Measurements from ENCODE around the gene RBM19.
A peak's percentile ranks its signal among the peaks of the same experiment; 100 is the strongest.

RBM19 gene

DNA sequence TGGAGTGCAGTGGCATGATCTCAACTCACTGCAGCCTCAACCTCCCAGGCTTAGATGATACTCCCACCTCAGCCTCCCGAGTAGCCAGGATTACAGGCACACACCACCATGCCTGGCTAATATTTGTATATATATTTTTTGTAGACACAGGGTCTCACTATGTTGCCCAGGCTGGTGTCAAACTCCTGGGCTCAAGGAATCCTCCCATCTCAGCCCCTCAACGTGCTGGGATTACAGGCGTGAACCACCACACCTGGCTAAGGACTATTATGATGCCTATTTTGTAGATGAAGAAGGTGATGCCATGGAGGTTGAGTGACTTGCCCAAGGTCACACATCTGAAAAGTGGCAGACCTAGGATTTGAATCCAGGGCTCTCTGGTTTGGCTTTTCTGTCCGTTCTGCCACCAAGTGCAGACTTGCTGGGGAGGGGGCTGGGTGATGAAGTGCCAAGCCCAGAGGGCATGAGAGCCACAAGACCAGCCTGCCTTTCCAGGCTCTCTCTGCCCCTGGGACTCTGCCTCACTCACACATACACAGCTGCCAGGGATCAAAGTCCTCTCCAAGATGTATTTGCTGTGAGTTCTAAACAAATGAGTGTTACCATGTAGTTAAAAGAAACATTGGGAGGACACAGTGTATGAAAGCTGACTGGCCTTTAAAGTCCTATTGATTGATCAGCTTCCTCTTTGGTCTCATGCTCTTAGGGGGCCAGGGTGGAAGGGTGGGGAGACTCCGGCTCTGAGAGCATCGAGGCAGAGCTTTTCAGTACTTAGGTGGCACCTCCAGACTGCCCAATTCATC lies 21.3 kb upstream of the RBM19 start:
- no peak for TF ChIP-seq CTCF (IDR thresholded peaks at IDR 0.05; ENCODE audit: insufficient read depth, low read depth, low read length, missing control alignments)
- no peak overlapping the region for H3K4me3 ChIP-seq (ENCODE audit: low read length)
- DNase-seq (ENCODE audit: low read depth), result no peak

- no peak for TF ChIP-seq CTCF (IDR thresholded peaks at IDR 0.05; ENCODE audit: insufficient read depth, low read depth, low read length, missing control alignments)
- no peak for DNase-seq (ENCODE audit: low read depth)
- H3K4me3 ChIP-seq (ENCODE audit: low read length), result no peak overlapping the region
These were observed 18.3 kb upstream of the RBM19 start for GRCh38 chr12:113984464-113984863.

DNA sequence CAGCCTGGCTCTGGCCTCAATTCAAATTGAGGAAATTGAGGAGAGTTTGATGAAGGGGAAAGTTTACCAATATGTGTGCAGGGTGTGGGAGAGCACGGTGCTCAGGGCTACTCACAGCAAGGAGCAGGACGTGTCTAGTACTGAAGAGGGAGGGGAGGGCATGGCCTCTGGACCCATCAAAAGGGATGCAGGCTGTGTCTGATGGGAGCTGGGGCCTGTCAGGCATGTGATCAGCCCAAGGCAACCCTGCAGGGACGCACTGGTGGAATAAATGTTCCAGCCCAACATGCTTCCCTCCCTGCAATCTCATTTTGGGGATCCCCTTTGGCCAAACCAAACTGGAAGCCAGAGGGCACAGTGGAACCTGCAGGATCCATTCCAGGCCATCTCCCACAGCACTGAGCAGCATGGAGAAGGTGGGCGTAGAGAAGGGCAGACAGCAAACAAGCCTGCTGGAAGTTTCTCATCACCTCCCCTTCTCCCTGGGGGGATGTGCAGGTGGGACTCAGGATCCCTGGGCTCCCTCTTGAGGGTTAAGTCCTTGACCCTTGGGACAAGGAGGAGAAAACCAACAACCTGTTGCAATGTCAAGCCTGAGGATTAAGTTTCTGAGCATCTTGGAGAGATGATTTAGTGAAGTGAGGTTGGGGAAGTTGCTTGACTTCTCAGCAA lies 17.8 kb upstream of the RBM19 start:
- TF ChIP-seq CTCF (IDR thresholded peaks at IDR 0.05; ENCODE audit: insufficient read depth, low read depth, low read length, missing control alignments), result no peak
- no peak for DNase-seq (ENCODE audit: low read depth)
- no peak overlapping the region for H3K4me3 ChIP-seq (ENCODE audit: low read length)

- H3K4me3 ChIP-seq (ENCODE audit: low read length), result no peak overlapping the region
- no peak for TF ChIP-seq CTCF (IDR thresholded peaks at IDR 0.05; ENCODE audit: insufficient read depth, low read depth, low read length, missing control alignments)
- no peak for DNase-seq (ENCODE audit: low read depth)
These were observed 17.1 kb upstream of the RBM19 start for GRCh38 chr12:113983265-113983664.

DNA sequence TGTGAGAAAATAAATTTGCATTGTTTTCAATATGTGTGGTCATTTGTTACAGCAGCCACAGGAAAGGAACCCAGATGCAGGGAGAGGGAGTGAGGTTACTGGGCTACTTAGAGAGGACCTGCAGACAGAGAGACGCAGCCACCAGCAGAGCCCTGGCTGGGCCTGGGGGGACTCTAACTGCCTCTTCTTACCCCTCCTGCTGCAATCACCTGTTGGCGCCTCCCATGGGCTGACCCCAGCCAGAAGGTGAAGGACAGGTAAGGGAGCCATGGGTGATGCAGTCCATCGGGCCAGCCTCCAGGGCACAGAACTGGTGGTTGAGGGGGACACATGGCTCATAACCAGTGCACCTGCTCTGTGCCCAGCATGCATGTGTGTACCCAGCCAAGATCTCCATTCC lies 15.8 kb upstream of the RBM19 start:
- no peak overlapping the region for H3K4me3 ChIP-seq (ENCODE audit: low read length)
- no peak for TF ChIP-seq CTCF (IDR thresholded peaks at IDR 0.05; ENCODE audit: insufficient read depth, low read depth, low read length, missing control alignments)
- DNase-seq (ENCODE audit: low read depth), result no peak

GRCh38 chr12:113980537-113981337 lies 14.6 kb upstream of the RBM19 start:
- peak; percentile 76 for DNase-seq (ENCODE audit: low read depth)
- peak; percentile 98 for TF ChIP-seq CTCF (IDR thresholded peaks at IDR 0.05; ENCODE audit: insufficient read depth, low read depth, low read length, missing control alignments)
- no peak overlapping the region for H3K4me3 ChIP-seq (ENCODE audit: low read length)
